HepG2 (cell line): ENCODE data around the gene PHF10. TPM values are rescaled to one million over a fixed set of nuclear protein-coding genes. Genes with fewer than 3 reads are reported as not detected.
A peak's percentile ranks its signal among the peaks of the same experiment; 100 is the strongest.

Experiments used
- ATAD3A ChIP-seq: sonication (generic); formaldehyde crosslinking; IDR thresholded peaks from 2 replicates; pipeline ENCODE4 v1.4.0; 2020; ENCODE audit warnings: missing genetic modification reagents
- ELK4 ChIP-seq: sonication (generic); formaldehyde crosslinking; IDR thresholded peaks from 2 replicates; pipeline ENCODE4 v1.9.0; 2021; ENCODE audit warnings: missing genetic modification reagents, borderline replicate concordance
- KDM1A ChIP-seq: IDR thresholded peaks from 2 replicates; pipeline ENCODE4 v1.6.1; 2016; ENCODE audit warnings: missing compliant biosample characterization
- KDM2A ChIP-seq: sonication (generic); formaldehyde crosslinking; IDR thresholded peaks from 2 replicates; pipeline ENCODE4 v1.4.0; 2020; ENCODE audit warnings: low read depth, missing genetic modification reagents, borderline replicate concordance
- KIAA2018 ChIP-seq: sonication (generic); formaldehyde crosslinking; IDR thresholded peaks from 2 replicates; pipeline ENCODE4 v1.5.0; 2020; ENCODE audit warnings: mild to moderate bottlenecking, missing genetic modification reagents, borderline replicate concordance
- MIXL1 ChIP-seq: IDR thresholded peaks from 2 replicates; pipeline ENCODE4 v1.6.1; 2016
- MXD1 ChIP-seq: sonication (generic); formaldehyde crosslinking; IDR thresholded peaks from 2 replicates; pipeline ENCODE4 v1.4.0; 2020; ENCODE audit warnings: mild to moderate bottlenecking, missing genetic modification reagents
- MXI1 ChIP-seq: IDR thresholded peaks from 3 replicates; pipeline ENCODE4 v1.6.1; 2012; ENCODE audit warnings: low read depth, low read length, inconsistent platforms, borderline replicate concordance
- NFE2 ChIP-seq: sonication (generic); formaldehyde crosslinking; IDR thresholded peaks from 2 replicates; pipeline ENCODE4 v1.4.0; 2020; ENCODE audit warnings: missing genetic modification reagents
- PAWR ChIP-seq: sonication (generic); formaldehyde crosslinking; IDR thresholded peaks from 2 replicates; pipeline ENCODE4 v1.4.0; 2020; ENCODE audit warnings: missing genetic modification reagents, mild to moderate bottlenecking, borderline replicate concordance
- PPARG ChIP-seq: conservative IDR thresholded peaks from 2 replicates; pipeline ENCODE4 v1.6.1; 2016; ENCODE audit warnings: missing biosample characterization, missing genetic modification reagents
- REXO4 ChIP-seq: sonication (generic); formaldehyde crosslinking; IDR thresholded peaks from 2 replicates; pipeline ENCODE4 v1.8.0; 2022; ENCODE audit warnings: missing genetic modification reagents, mild to moderate bottlenecking, borderline replicate concordance
- SP140L ChIP-seq: sonication (generic); formaldehyde crosslinking; IDR thresholded peaks from 2 replicates; pipeline ENCODE4 v1.4.0; 2020; ENCODE audit warnings: missing genetic modification reagents, borderline replicate concordance
- SRY ChIP-seq: sonication (generic); formaldehyde crosslinking; IDR thresholded peaks from 2 replicates; pipeline ENCODE4 v1.8.0; 2022; ENCODE audit warnings: mild to moderate bottlenecking, missing genetic modification reagents
- TFE3 ChIP-seq: IDR thresholded peaks from 2 replicates; pipeline ENCODE4 v1.6.1; 2016
- ZFP62 ChIP-seq: sonication (generic); formaldehyde crosslinking; IDR thresholded peaks from 2 replicates; pipeline ENCODE4 v1.4.0; 2020; ENCODE audit warnings: missing genetic modification reagents
- ZNF224 ChIP-seq: sonication (generic); formaldehyde crosslinking; IDR thresholded peaks from 2 replicates; pipeline ENCODE4 v1.5.0; 2020; ENCODE audit warnings: mild to moderate bottlenecking, missing genetic modification reagents
- ZNF251 ChIP-seq: sonication (generic); formaldehyde crosslinking; IDR thresholded peaks from 2 replicates; pipeline ENCODE4 v1.9.0; 2021; ENCODE audit warnings: mild to moderate bottlenecking, missing genetic modification reagents
- ZNF350 ChIP-seq: sonication (generic); formaldehyde crosslinking; IDR thresholded peaks from 2 replicates; pipeline ENCODE4 v1.4.0; 2020; ENCODE audit warnings: mild to moderate bottlenecking, low read depth, missing genetic modification reagents, borderline replicate concordance
- ZNF446 ChIP-seq: sonication (generic); formaldehyde crosslinking; IDR thresholded peaks from 2 replicates; pipeline ENCODE4 v1.5.0; 2020; ENCODE audit warnings: mild to moderate bottlenecking, missing genetic modification reagents
- polyA plus RNA-seq, 8 experiments: library from polyadenylated mRNA; depleted of rRNA in 3 of 8; stranded (reverse) in 7 of 8; unstranded in 1 of 8; fragments of >200 nt; fragmentation: Illumina TruSeq in 4 of 8; extraction: Trizol in 4 of 8; gene quantifications; 2 replicates each; pipeline versions ENCODE4 v1.2.1 to v1.2.3, GENCODE V29; 2011 to 2016; ENCODE audit warnings: low read depth in 4 of 8, missing spikeins in 1 of 8, mixed read lengths in 1 of 8; ENCODE audit not compliant: insufficient read depth in 1 of 8
- total RNA-seq, 5 experiments: library from RNA; depleted of rRNA; stranded (reverse); fragments of >200 nt; fragmentation: Illumina TruSeq; extraction: Trizol; gene quantifications; 2 replicates each; pipeline ENCODE4 v1.2.3, GENCODE V29; 2016; ENCODE audit warnings: low read depth in 1 of 5

The PHF10 gene
- total and polyA plus RNA-seq, 2 of the 13 experiments (the other 11 are each of a cell fraction or from before 2014, with no cell fraction given), result 42.1 to 84.1 TPM

GRCh38 chr6:169723200-169723909 is 945 bp downstream of the PHF10 start (continued):
- TF ChIP-seq SRY (CRISPR knock-in tag) (peak; percentile 56; the same call in 1 of the 2 replicates), SP140L (CRISPR knock-in tag) (no peak), NFE2 (CRISPR knock-in tag) (no peak), KDM2A (CRISPR knock-in tag) (peak; percentile 55), MXI1 (no peak; the same call in 2 of the 3 replicates), ZNF446 (peak; percentile 50; the same call in 1 of the 2 replicates), ZNF350 (CRISPR knock-in tag) (no peak), MIXL1 (CRISPR knock-in tag) (no peak), MXD1 (CRISPR knock-in tag) (no peak), KIAA2018 (CRISPR knock-in tag) (no peak), ZFP62 (CRISPR knock-in tag) (no peak), PPARG (CRISPR knock-in tag) (no peak), ATAD3A (no peak), ZNF224 (no peak), PAWR (CRISPR knock-in tag) (no peak), REXO4 (CRISPR knock-in tag) (no peak), ELK4 (no peak), TFE3 (no peak), KDM1A (CRISPR knock-in tag) (no peak), ZNF251 (CRISPR knock-in tag) (no peak)
